ENCODE measurements around the gene MARK4. TPM values are rescaled to one million over a fixed set of nuclear protein-coding genes. Genes with fewer than 3 reads are reported as not detected.

MARK4 gene
- total RNA-seq, 1 experiment from 2014 or later, result 58.5 TPM

DNA sequence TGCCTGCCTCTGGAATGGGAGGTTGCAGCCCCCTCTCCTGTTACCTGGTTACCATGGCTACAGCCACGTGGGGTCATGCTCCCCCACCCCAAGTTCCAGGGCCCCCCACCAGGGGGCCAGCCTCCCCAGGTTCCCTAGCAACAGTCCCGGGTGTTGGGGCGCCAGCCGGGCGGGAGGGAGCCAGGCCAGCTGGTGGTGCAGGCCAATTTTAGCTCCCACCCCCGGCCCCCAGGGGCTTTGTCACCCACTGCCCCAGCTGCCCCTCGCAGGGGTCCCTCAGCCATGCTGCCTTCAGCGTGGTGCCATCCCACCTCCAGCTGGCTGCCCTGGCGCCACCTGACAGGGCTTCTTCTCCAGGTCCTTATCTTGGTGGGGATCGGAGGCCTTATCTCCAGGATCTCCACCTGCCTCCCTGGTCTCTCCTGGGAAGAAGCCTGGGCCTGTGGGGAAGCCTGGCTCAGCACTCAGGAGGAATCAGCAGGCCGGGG lies 3.0 kb downstream of the MARK4 start (continued):
- TF ChIP-seq, protein P1, sequence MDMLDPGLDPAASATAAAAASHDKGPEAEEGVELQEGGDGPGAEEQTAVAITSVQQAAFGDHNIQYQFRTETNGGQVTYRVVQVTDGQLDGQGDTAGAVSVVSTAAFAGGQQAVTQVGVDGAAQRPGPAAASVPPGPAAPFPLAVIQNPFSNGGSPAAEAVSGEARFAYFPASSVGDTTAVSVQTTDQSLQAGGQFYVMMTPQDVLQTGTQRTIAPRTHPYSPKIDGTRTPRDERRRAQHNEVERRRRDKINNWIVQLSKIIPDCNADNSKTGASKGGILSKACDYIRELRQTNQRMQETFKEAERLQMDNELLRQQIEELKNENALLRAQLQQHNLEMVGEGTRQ (CRISPR knock-in tag; IDR thresholded peaks at IDR 0.05), result no peak
- TF ChIP-seq, protein P2, sequence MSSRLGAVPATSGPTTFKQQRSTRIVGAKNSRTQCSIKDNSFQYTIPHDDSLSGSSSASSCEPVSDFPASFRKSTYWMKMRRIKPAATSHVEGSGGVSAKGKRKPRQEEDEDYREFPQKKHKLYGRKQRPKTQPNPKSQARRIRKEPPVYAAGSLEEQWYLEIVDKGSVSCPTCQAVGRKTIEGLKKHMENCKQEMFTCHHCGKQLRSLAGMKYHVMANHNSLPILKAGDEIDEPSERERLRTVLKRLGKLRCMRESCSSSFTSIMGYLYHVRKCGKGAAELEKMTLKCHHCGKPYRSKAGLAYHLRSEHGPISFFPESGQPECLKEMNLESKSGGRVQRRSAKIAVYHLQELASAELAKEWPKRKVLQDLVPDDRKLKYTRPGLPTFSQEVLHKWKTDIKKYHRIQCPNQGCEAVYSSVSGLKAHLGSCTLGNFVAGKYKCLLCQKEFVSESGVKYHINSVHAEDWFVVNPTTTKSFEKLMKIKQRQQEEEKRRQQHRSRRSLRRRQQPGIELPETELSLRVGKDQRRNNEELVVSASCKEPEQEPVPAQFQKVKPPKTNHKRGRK (CRISPR knock-in tag; IDR thresholded peaks at IDR 0.05; ENCODE audit: borderline replicate concordance), result no peak
- TF ChIP-seq EMX1 (CRISPR knock-in tag; IDR thresholded peaks at IDR 0.05), result no peak

DNA sequence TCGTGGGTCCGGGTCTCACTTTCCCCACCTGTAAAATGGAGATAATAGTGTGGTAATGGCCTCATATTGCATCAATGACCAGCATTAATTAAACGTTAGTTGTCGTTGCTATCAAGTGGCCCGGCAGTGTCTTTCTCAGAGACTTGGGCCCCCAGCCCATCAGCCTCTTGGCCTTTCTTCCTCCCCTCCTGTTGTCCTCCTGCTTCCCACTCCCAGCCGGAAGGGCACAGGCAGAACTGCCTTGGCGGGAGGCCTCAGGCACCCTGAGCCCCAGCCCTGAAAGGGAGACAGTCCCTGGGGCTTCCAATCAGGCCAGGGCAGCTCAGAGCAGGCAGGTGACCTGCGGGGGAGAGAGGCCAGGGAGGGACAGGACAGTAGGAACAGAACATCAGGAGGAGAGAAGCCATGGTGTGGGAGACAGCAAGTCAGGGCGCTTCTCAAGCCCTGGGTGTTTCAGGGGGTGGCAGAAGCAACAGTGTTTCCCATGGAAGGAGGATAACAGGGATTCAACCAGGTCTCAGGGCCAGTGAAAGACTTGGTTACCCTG lies 4.6 kb downstream of the MARK4 start:
- no peak for TF ChIP-seq TCF7 (CRISPR knock-in tag; IDR thresholded peaks at IDR 0.05; ENCODE audit: low read depth)
- no peak for TF ChIP-seq FOXJ3 (CRISPR knock-in tag; IDR thresholded peaks at IDR 0.05; ENCODE audit: borderline replicate concordance)
- no peak for TF ChIP-seq GRHL2 (CRISPR knock-in tag; IDR thresholded peaks at IDR 0.05; ENCODE audit: insufficient replicate concordance, severe bottlenecking)
- no peak for TF ChIP-seq KAT7 (CRISPR knock-in tag; IDR thresholded peaks at IDR 0.05; ENCODE audit: borderline replicate concordance)
- no peak for TF ChIP-seq ZNF317 (CRISPR knock-in tag; IDR thresholded peaks at IDR 0.05; ENCODE audit: borderline replicate concordance, low read depth)
- TF ChIP-seq FOXK1 (CRISPR knock-in tag; IDR thresholded peaks at IDR 0.05), result no peak
- no peak for TF ChIP-seq RORB (CRISPR knock-in tag; IDR thresholded peaks at IDR 0.05)
- POLR2A ChIA-PET, result no interaction called here

DNA sequence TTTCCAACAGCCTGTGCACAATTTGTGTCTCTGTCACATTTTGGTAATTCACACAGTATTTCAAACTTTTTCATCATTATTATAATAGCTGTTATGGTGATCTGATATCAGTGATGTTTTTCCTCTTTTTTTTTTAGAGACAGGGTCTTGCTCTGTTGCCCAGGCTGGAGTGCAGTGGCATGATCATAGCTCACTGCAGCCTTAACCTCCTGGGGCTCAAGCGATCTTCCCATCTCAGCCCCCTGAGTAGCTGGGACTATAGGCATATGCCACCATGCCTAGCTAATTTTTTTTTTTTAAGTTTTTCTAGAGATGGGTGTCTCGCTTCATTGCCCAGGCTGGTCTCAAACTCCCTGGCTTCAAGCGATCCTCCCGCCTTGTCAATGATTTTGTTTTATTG lies 5.8 kb downstream of the MARK4 start:
- ChIA-PET CTCF (interaction anchor here (0.6 kb wide), 1 partner anchor 302 kb away, joined by 3 read pairs; no protein-coding TSS in a partner anchor), POLR2A (no interaction called here)
- no peak for DNase-seq (ENCODE audit: low spot score)
- Mint-ChIP-seq H3K4me1 (peaks cover 15% of the 10 kb centered on the region), H3K4me3 (no peak overlapping the region), H3K9me3 (peaks cover 5% of the 10 kb centered on the region), H3K27ac (no peak overlapping the region), H3K27me3 (ENCODE audit: low read depth) (no peaks in the 10 kb centered on the region), H3K36me3 (peaks cover 9% of the 10 kb centered on the region)
- ATAC-seq, result no peak
- TF ChIP-seq, protein P3, sequence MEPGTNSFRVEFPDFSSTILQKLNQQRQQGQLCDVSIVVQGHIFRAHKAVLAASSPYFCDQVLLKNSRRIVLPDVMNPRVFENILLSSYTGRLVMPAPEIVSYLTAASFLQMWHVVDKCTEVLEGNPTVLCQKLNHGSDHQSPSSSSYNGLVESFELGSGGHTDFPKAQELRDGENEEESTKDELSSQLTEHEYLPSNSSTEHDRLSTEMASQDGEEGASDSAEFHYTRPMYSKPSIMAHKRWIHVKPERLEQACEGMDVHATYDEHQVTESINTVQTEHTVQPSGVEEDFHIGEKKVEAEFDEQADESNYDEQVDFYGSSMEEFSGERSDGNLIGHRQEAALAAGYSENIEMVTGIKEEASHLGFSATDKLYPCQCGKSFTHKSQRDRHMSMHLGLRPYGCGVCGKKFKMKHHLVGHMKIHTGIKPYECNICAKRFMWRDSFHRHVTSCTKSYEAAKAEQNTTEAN (CRISPR knock-in tag; IDR thresholded peaks at IDR 0.05), result no peak
- TF ChIP-seq GRHL2 (CRISPR knock-in tag; IDR thresholded peaks at IDR 0.05; ENCODE audit: insufficient replicate concordance, severe bottlenecking), result no peak
- TF ChIP-seq OVOL2 (CRISPR knock-in tag; IDR thresholded peaks at IDR 0.05; ENCODE audit: borderline replicate concordance), result no peak
- peak; percentile 43; the same call in 1 of the 2 replicates for TF ChIP-seq ZNF121 (CRISPR knock-in tag; IDR thresholded peaks at IDR 0.05)

More for the DNA sequence above, 4.6 kb downstream of the MARK4 start:
- H3K27me3 Mint-ChIP-seq (ENCODE audit: low read depth), result peaks cover 2% of the 10 kb centered on the region
- H3K27ac Mint-ChIP-seq, result no peak overlapping the region
- ATAC-seq (no peak), DNase-seq (ENCODE audit: low spot score) (no peak)
- H3K9me3 Mint-ChIP-seq, result peaks cover under 1% of the 10 kb centered on the region
- H3K36me3 Mint-ChIP-seq, result peaks cover 5% of the 10 kb centered on the region
- CTCF ChIA-PET, result no interaction called here
- peaks cover 17% of the 10 kb centered on the region for H3K4me1 Mint-ChIP-seq
- no peak overlapping the region for H3K4me3 Mint-ChIP-seq

DNA sequence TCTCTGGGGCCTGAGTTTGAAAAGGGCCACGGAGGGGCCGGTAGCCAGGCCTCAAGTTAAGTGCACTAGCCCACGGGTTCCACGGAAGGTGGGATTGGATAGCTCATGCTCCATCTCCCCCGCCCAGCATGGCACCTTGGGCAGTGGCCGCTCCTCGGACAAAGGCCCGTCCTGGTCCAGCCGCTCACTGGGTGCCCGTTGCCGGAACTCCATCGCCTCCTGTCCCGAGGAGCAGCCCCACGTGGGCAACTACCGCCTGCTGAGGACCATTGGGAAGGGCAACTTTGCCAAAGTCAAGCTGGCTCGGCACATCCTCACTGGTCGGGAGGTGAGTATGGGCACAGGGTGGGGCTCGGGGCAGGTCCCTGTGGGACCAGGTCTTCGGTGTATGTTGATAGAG lies 7.8 kb downstream of the MARK4 start:
- no peak for DNase-seq (ENCODE audit: low spot score)
- Mint-ChIP-seq H3K4me3 (no peak overlapping the region), H3K9me3 (peaks cover 5% of the 10 kb centered on the region), H3K27ac (no peak overlapping the region), H3K27me3 (ENCODE audit: low read depth) (no peaks in the 10 kb centered on the region), H3K4me1 (0 out of 2 replicates have a peak, but pooled peaks cover under 1% of the 10 kb centered on the region), H3K36me3 (peaks cover 9% of the 10 kb centered on the region)
- TF ChIP-seq ZNF121 (CRISPR knock-in tag; IDR thresholded peaks at IDR 0.05) (no peak), ZBTB21 (CRISPR knock-in tag; IDR thresholded peaks at IDR 0.05; ENCODE audit: borderline replicate concordance) (no peak), ZNF232 (CRISPR knock-in tag; IDR thresholded peaks at IDR 0.05) (no peak), TEAD4 (CRISPR knock-in tag; IDR thresholded peaks at IDR 0.05) (no peak), ESRRA (CRISPR knock-in tag; IDR thresholded peaks at IDR 0.05; ENCODE audit: borderline replicate concordance) (no peak), ZNF138 (CRISPR knock-in tag; conservative IDR thresholded peaks at IDR 0.05) (no peak), ZNF671 (CRISPR knock-in tag; IDR thresholded peaks at IDR 0.05) (no peak), RELA (CRISPR knock-in tag; IDR thresholded peaks at IDR 0.05; ENCODE audit: borderline replicate concordance) (no peak), MXD4 (CRISPR knock-in tag; IDR thresholded peaks at IDR 0.05; ENCODE audit: borderline replicate concordance) (no peak), NFYB (CRISPR knock-in tag; conservative IDR thresholded peaks at IDR 0.05; ENCODE audit: low read depth) (no peak), RORB (CRISPR knock-in tag; IDR thresholded peaks at IDR 0.05) (no peak)
- TF ChIP-seq, protein P4, sequence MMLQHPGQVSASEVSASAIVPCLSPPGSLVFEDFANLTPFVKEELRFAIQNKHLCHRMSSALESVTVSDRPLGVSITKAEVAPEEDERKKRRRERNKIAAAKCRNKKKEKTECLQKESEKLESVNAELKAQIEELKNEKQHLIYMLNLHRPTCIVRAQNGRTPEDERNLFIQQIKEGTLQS (CRISPR knock-in tag; conservative IDR thresholded peaks at IDR 0.05), result no peak
- TF ChIP-seq, protein P5, sequence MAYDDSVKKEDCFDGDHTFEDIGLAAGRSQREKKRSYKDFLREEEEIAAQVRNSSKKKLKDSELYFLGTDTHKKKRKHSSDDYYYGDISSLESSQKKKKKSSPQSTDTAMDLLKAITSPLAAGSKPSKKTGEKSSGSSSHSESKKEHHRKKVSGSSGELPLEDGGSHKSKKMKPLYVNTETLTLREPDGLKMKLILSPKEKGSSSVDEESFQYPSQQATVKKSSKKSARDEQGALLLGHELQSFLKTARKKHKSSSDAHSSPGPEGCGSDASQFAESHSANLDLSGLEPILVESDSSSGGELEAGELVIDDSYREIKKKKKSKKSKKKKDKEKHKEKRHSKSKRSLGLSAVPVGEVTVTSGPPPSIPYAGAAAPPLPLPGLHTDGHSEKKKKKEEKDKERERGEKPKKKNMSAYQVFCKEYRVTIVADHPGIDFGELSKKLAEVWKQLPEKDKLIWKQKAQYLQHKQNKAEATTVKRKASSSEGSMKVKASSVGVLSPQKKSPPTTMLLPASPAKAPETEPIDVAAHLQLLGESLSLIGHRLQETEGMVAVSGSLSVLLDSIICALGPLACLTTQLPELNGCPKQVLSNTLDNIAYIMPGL (CRISPR knock-in tag; IDR thresholded peaks at IDR 0.05), result no peak
- no peak for ATAC-seq
- ChIA-PET CTCF (interaction anchor here (0.9 to 1.7 kb wide), 2 partner anchors 11 to 199 kb away, joined by 3 read pairs; no protein-coding TSS in a partner anchor), POLR2A (no interaction called here)
